ENCODE data around the gene GLT1D1.
"Not testable (repeated sequence)": the region's sequence is repeated elsewhere in the genome, so short reads cannot be mapped to it uniquely, and the experiment has no call there.

The GLT1D1 gene

DNA sequence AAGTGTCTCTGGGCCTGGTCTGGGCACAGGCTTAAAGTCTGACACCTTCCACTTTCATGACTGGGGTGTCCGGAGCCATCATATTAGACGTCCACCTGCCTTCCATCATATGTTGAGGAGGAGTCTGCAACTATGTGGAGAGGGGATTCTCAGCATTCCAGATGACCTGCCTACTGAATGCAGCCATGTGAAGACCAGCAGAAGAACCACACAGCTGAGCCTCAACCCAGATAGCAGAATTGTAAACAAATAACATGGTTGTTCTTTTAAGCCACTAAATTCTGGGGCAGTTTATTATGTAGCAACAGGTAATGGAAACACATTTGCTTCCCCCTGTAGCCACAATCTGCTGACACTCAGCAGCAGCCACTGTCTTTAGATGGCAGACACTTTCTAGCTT lies 25.6 kb upstream of the GLT1D1 start:
- Mint-ChIP-seq H3K27ac (no peak overlapping the region), H3K4me3 (no peak overlapping the region), H3K27me3 (no peaks in the 10 kb centered on the region), H3K9me3 (no peaks in the 10 kb centered on the region), H3K4me1 (ENCODE audit: low read depth) (peaks cover 31% of the 10 kb centered on the region), H3K36me3 (ENCODE audit: low read depth) (no peaks in the 10 kb centered on the region)
- intact Hi-C loops (cut with micrococcal nuclease) = no loop called here

DNA sequence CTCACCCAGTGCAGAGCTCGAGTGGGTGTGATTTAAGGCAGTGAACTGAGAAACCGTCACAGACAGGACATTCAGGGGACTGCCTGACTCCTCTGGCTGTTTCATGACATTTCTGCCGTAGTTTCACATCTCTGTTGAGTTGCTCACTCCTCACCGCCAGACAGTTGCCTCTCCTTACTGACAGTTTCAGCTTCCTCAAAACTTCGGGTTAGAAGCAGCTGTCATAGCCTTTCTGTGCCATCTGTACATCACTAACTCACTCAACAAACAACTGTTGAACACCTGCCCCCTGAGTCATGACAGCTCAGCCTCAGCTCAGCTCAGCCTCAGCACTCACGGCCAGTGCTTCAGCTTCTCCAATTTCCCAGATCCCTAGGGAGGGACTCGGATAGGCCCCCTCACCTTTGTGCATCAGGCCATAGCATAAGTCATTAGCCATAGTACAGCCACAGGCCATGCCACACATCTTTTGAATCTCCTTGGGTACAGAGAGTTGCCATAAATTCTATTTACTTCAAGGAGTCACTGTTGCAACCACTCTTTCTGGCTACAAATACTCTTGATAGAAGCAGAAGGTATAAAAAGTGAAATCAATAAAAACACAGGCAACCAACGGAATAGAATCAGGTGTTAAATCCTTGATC lies 23.3 kb upstream of the GLT1D1 start:
- Mint-ChIP-seq H3K4me3 (no peak overlapping the region), H3K36me3 (ENCODE audit: low read depth) (no peaks in the 10 kb centered on the region), H3K4me1 (ENCODE audit: low read depth) (peaks cover 27% of the 10 kb centered on the region), H3K9me3 (no peaks in the 10 kb centered on the region), H3K27ac (peak overlapping the region; percentile 86), H3K27me3 (peaks cover 3% of the 10 kb centered on the region)
- intact Hi-C loops (cut with micrococcal nuclease) = no loop called here

DNA sequence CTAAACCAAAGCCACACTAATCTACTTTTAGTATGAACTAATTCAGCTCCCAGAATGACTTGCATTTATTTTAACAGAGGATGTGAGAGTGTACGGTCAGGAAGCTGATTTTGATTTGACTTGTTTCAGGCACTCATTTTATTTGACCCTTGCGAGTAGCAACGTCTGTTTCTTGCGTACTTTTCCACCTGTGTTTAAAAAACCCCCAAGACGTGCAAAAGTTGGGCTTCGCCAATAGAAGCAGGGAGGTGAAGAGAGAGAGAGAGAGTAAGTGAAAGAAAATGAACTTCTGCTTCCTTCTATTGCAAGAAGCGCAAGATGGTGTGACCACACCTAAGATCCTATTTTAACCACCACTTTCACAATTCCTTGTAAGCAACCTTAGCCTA lies 22.8 kb upstream of the GLT1D1 start:
- peak overlapping the region; percentile 86 for H3K27ac Mint-ChIP-seq
- intact Hi-C loops (cut with micrococcal nuclease) = no loop called here

DNA sequence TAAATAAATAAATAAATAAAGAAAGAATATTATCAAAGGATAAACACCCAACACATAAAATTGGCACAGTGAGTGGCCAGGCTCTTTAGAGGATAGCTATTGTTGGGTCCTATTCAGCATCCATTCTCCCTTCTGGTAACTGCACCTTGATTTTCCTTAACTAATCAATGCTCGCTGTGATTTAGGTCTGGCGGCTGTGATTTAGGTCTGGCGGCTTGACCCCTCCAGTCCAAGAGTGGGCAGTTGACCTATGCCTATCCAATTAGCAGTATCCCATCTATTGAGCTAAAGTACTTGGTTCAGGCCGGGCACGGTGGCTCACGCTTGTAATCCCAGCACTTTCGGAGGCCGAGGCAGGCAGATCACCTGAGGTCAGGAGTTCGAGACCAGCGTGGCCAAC lies 19.9 kb upstream of the GLT1D1 start:
- no peaks in the 10 kb centered on the region for H3K9me3 Mint-ChIP-seq
- intact Hi-C loops (cut with micrococcal nuclease) = no loop called here
- H3K4me1 Mint-ChIP-seq (ENCODE audit: low read depth) = peaks cover 24% of the 10 kb centered on the region
- no peak overlapping the region for H3K4me3 Mint-ChIP-seq
- peaks cover 7% of the 10 kb centered on the region for H3K27me3 Mint-ChIP-seq
- H3K27ac Mint-ChIP-seq = no peak overlapping the region
- no peaks in the 10 kb centered on the region for H3K36me3 Mint-ChIP-seq (ENCODE audit: low read depth)

More for the DNA sequence above, 22.8 kb upstream of the GLT1D1 start:
- peaks cover 25% of the 10 kb centered on the region for H3K4me1 Mint-ChIP-seq (ENCODE audit: low read depth)
- H3K36me3 Mint-ChIP-seq (ENCODE audit: low read depth) = no peaks in the 10 kb centered on the region
- H3K4me3 Mint-ChIP-seq = peak overlapping the region; percentile 69
- peaks cover 7% of the 10 kb centered on the region for H3K27me3 Mint-ChIP-seq
- H3K9me3 Mint-ChIP-seq = no peaks in the 10 kb centered on the region

DNA sequence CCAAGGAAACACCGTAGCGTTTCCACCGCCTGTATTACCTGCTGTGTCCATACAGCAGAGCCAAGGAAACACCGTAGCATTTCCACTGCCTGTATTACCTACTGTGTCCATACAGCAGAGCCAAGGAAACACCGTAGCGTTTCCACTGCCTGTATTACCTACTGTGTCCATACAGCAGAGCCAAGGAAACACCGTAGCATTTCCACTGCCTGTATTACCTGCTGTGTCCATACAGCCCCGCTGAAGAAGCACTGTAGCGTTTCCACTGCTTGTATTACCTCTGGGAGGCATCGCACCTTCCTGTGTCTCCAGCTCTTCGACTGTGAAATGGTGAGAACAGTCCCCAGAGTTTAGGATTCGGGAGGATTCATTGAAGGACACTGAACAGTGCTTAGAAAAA lies 13.4 kb upstream of the GLT1D1 start:
- H3K27ac Mint-ChIP-seq = peak overlapping the region; percentile 34
- not testable (repeated sequence) for H3K4me3 Mint-ChIP-seq; H3K36me3 Mint-ChIP-seq (ENCODE audit: low read depth); H3K9me3 Mint-ChIP-seq
- peaks cover 11% of the 10 kb centered on the region for H3K27me3 Mint-ChIP-seq
- intact Hi-C loops (cut with micrococcal nuclease) = loop anchor here (5.0 kb wide), 1 partner anchor 48 kb away; no protein-coding TSS in a partner anchor
- H3K4me1 Mint-ChIP-seq (ENCODE audit: low read depth) = peaks cover 44% of the 10 kb centered on the region

DNA sequence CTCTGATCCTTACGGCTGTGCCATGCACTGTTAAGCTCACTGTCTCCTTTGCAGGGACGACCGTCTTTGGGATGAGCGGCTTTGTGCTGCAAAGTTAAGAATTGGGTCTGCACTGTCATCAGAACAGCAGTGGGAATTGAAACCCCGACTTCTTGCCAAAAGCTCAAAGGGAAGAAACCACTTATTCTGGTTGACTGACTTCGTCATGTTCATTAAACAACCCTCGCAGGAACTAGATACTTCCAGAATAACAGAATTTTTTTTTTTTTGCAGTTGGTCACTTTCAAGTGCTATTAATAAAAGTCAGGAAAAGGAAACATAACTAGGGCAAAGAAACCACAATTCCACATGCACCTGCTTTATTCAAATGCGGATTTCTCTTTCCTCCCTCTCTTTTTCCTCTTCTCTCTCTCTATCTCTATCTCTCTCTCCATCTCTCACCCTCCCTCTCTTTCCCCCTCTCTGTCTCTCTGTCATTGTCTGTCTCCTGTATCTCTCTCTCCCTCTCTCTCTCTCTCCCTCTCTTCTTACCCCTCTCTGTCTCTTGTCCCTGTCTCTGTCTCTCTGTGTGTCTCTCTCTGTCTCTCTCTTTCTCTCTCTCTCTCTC lies 12.3 kb upstream of the GLT1D1 start:
- intact Hi-C loops (cut with micrococcal nuclease) = loop anchor here (5.0 kb wide), 1 partner anchor 49 kb away; no protein-coding TSS in a partner anchor
- Mint-ChIP-seq H3K9me3 (no peaks in the 10 kb centered on the region), H3K27ac (peak overlapping the region; percentile 79), H3K36me3 (ENCODE audit: low read depth) (no peaks in the 10 kb centered on the region), H3K27me3 (peaks cover 7% of the 10 kb centered on the region), H3K4me1 (ENCODE audit: low read depth) (peaks cover 44% of the 10 kb centered on the region), H3K4me3 (peak overlapping the region; percentile 10)

DNA sequence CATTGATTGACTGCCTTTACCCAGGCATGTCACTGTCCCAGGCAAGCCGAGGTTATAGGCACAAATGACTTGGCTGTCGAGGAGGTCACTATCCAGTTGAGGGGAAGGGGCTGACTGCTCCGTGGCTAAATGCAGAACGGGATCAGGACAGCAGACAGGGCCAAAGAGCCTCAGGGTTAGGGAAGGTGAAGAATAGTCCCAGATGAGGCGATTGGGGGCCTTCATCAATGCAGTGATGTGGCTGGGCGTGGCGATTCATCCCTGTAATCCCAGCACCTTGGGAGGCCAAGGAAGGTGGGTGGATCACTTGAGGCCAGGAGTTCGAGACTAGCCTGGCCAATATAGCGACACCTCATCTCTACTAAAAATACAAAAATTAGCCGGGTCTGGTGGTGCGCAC lies 10.7 kb upstream of the GLT1D1 start:
- intact Hi-C loops (cut with micrococcal nuclease) = loop anchor here (5.0 kb wide), 1 partner anchor 50 kb away; no protein-coding TSS in a partner anchor
- H3K36me3 Mint-ChIP-seq (ENCODE audit: low read depth) = no peaks in the 10 kb centered on the region
- no peak overlapping the region for H3K27ac Mint-ChIP-seq
- H3K9me3 Mint-ChIP-seq = no peaks in the 10 kb centered on the region
- peaks cover 49% of the 10 kb centered on the region for H3K4me1 Mint-ChIP-seq (ENCODE audit: low read depth)
- H3K4me3 Mint-ChIP-seq = no peak overlapping the region
- H3K27me3 Mint-ChIP-seq = peaks cover 11% of the 10 kb centered on the region

DNA sequence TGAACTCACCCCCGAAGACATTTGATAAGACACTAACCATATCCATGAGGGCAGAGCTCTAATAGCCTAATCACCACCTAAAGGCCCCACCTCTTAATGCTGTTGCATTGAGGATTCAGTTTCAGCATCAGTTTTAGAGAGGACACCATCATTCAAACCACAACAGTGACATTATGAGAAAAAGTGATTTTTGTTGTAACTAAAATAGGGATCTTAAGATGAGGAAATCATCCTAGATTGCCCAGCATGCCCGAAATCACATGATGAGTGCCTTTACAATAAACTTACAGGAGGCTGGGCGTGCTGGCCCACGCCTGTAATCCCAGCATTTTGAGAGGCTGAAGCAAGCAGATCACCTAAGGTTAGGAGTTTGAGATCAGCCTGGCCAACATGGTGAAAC lies 9.7 kb upstream of the GLT1D1 start:
- H3K4me3 Mint-ChIP-seq = no peak overlapping the region
- intact Hi-C loops (cut with micrococcal nuclease) = loop anchor here (5.0 kb wide), 1 partner anchor 51 kb away; no protein-coding TSS in a partner anchor
- peak overlapping the region; percentile 63 for H3K27ac Mint-ChIP-seq
- peaks cover 49% of the 10 kb centered on the region for H3K4me1 Mint-ChIP-seq (ENCODE audit: low read depth)
- peaks cover 15% of the 10 kb centered on the region for H3K27me3 Mint-ChIP-seq
- H3K36me3 Mint-ChIP-seq (ENCODE audit: low read depth) = no peaks in the 10 kb centered on the region
- H3K9me3 Mint-ChIP-seq = no peaks in the 10 kb centered on the region

DNA sequence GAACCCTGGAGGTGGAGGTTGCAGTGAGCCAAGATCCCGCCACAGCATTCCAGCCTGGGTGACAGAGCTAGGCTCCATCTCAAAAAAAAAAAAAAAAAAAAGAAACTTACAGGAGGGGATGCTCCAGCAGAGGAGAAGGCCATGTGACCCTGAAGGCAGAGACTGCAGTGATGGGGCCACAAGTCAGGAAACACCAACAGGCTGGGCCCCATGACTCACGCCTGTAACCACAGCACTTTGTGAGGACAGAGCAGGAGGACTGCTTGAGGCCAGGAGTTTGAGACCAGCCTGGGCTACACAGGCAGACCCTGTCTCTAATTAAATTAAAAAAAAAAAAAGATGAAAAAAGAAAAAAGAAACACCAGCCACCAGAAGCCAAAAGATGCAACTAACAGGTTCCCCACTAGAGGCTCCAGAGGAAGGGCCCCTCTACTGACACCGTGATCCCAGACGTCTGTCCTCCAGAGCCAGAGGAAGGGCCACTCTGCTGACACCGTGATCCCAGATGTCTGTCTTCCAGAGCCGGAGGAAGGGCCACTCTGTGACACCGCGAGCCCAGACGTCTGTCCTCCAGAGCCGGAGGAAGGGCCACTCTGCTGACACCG lies 9.1 kb upstream of the GLT1D1 start:
- Mint-ChIP-seq H3K9me3 (no peaks in the 10 kb centered on the region), H3K4me1 (ENCODE audit: low read depth) (peaks cover 44% of the 10 kb centered on the region), H3K36me3 (ENCODE audit: low read depth) (no peaks in the 10 kb centered on the region), H3K27me3 (peaks cover 14% of the 10 kb centered on the region), H3K27ac (peak overlapping the region; percentile 63), H3K4me3 (no peak overlapping the region)
- intact Hi-C loops (cut with micrococcal nuclease) = loop anchor here (5.0 kb wide), 1 partner anchor 52 kb away; no protein-coding TSS in a partner anchor

DNA sequence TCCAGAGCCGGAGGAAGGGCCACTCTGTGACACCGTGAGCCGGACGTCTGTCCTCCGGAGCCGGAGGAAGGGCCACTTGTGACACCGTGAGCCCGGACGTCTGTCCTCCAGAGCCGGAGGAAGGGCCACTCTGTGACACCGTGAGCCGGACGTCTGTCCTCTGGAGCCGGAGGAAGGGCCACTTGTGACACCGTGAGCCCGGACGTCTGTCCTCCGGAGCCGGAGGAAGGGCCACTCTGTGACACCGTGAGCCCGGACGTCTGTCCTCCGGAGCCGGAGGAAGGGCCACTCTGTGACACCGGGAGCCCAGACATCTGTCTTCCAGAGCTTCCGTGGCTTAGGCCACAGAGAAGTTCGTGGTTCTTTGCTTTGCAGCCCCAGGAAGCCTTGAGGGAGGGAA lies 6.6 kb upstream of the GLT1D1 start:
- H3K36me3 Mint-ChIP-seq (ENCODE audit: low read depth); H3K9me3 Mint-ChIP-seq; H3K27ac Mint-ChIP-seq; intact Hi-C loops (cut with micrococcal nuclease); H3K4me3 Mint-ChIP-seq: not testable (repeated sequence)
- peaks cover 12% of the 10 kb centered on the region for H3K27me3 Mint-ChIP-seq
- H3K4me1 Mint-ChIP-seq (ENCODE audit: low read depth) = peaks cover 22% of the 10 kb centered on the region

DNA sequence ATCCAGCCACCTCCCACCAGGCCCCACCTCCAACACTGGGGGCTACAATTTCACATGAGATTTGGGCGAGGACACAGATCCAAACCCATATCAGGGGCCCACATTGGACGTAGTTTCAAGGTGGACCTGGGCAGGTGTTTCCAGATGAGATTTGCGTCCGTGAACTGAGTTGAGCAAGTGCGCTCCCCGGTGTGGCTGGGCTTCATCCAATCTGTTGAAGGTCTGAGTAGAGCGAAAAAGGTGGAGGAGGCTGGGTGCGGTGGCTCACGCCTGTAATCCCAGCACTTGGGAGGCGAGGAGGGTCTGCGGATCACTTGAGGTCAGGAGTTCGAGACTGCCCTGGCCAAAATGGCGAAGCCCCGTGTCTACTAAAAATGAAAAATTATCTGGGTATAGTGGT lies 4.9 kb upstream of the GLT1D1 start:
- H3K27me3 Mint-ChIP-seq = peaks cover 18% of the 10 kb centered on the region
- H3K4me1 Mint-ChIP-seq (ENCODE audit: low read depth) = peaks cover 12% of the 10 kb centered on the region
- intact Hi-C loops (cut with micrococcal nuclease) = no loop called here
- H3K4me3 Mint-ChIP-seq = no peak overlapping the region
- no peaks in the 10 kb centered on the region for H3K9me3 Mint-ChIP-seq
- H3K27ac Mint-ChIP-seq = no peak overlapping the region
- H3K36me3 Mint-ChIP-seq (ENCODE audit: low read depth) = no peaks in the 10 kb centered on the region

DNA sequence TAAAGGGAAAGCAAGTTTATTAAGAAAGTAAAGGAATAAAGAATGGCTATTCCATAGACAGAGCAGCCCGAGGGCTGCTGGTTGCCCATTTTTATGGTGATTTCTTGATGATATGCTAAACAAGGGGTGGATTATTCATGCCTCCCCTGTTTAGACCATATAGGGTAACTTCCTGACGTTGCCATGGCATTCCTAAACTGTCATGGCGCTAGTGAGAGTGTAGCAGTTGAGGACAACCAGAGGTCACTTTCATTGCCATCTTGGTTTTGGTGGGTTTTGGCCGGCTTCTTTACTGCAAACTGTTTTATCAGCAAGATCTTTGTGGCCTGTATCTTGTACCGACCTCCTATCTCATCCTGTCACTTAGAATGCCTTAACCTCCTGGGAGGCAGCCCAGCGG lies 3.5 kb upstream of the GLT1D1 start:
- H3K27ac Mint-ChIP-seq; intact Hi-C loops (cut with micrococcal nuclease); H3K9me3 Mint-ChIP-seq; H3K36me3 Mint-ChIP-seq (ENCODE audit: low read depth); H3K4me3 Mint-ChIP-seq: not testable (repeated sequence)
- peaks cover 19% of the 10 kb centered on the region for H3K4me1 Mint-ChIP-seq (ENCODE audit: low read depth)
- peaks cover 20% of the 10 kb centered on the region for H3K27me3 Mint-ChIP-seq

DNA sequence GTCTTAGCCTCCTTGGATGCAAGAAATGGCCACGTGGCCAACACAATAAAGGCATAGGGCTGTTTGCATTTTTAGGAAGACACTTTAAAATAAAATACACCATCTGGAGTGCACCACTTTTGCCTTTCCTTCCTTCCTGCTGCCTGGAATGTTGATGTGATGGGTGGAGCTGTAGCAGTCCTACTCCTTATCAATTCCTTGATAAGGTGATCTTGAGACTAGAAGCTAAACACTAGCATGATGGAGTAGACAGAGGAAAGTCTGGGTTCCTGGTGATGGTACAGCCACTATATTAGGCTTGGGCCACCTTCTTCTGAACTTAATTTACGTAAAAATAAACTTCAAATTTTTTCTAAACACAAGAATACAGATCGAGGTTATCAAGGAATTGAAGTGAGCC lies 2.9 kb upstream of the GLT1D1 start:
- Mint-ChIP-seq H3K27ac (no peak overlapping the region), H3K27me3 (peaks cover 20% of the 10 kb centered on the region), H3K4me3 (no peak overlapping the region), H3K4me1 (ENCODE audit: low read depth) (peaks cover 19% of the 10 kb centered on the region), H3K9me3 (no peaks in the 10 kb centered on the region), H3K36me3 (ENCODE audit: low read depth) (no peaks in the 10 kb centered on the region)
- intact Hi-C loops (cut with micrococcal nuclease) = no loop called here

DNA sequence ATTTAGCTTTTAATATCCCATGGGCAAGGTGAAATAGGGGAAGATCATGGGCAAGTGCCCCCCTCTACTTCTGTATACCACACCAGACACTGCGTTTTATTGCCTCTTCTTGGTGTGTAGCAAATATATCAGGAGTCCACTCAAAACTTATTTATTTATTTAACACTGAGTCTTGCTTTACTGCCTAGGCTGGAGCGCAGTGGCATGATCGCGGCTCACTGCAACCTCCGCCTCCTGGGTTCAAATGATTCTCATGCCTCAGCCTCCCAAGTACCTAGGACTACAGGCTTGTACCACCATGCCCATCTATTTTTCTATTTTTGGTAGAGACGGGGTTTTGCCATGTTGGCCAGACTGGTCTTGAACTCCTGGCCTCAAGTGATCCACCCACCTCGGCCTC lies 1.8 kb upstream of the GLT1D1 start:
- intact Hi-C loops (cut with micrococcal nuclease); H3K9me3 Mint-ChIP-seq; H3K36me3 Mint-ChIP-seq (ENCODE audit: low read depth); H3K27ac Mint-ChIP-seq; H3K4me3 Mint-ChIP-seq: not testable (repeated sequence)
- Mint-ChIP-seq H3K4me1 (ENCODE audit: low read depth) (peaks cover 23% of the 10 kb centered on the region), H3K27me3 (peaks cover 20% of the 10 kb centered on the region)

All from dendritic cell treated with granulocyte-macrophage colony-stimulating factor and Interleukin-4, amounts not matched to agents 40 ng/mL and 50 ng/mL, for 4 days (primary cell).